Endothelial cell of umbilical vein (primary cell): ENCODE measurements around the gene CROT. TPM values are rescaled to one million over a fixed set of nuclear protein-coding genes. Genes with fewer than 3 reads are reported as not detected.

Experiments used
- BruUV-seq: library from RNA; stranded (reverse); fragments of 400-500 nt; replicated peaks from 2 replicates; lab custom pipeline; 2021; lab: Mats Ljungman, UMichigan
- CTCF ChIA-PET: fragments of 300-600, 350-600 bp; sonication (Branson Sonifier 250); formaldehyde crosslinking; loops from one replicate; lab custom pipeline; 2021; ENCODE audit warnings: antibody characterized with exemption, inconsistent platforms; lab: Charles Lee
- POLR2A ChIA-PET: fragments of 300-600, 350-600 bp; sonication (Branson Sonifier 250); formaldehyde crosslinking; loops from one replicate; lab custom pipeline; 2021; ENCODE audit warnings: antibody characterized with exemption, inconsistent platforms; lab: Charles Lee
- DNase-seq: peaks from one replicate; pipeline ENCODE4 v3.0.0-alpha.2; 2011; ENCODE audit warnings: low read depth, low spot score
- FAIRE-seq: peaks from 2 replicates; lab custom pipeline; 2011; peaks lifted over from hg19 to GRCh38; lab: Jason Lieb, UNC
- H2AFZ ChIP-seq: 2 replicates; pipeline ENCODE4 v1.6.0; 2012; ENCODE audit warnings: low read depth, low read length, control low read depth, inconsistent platforms
- H3K27ac ChIP-seq: 2 replicates; pipeline ENCODE4 v1.5.1; 2011; ENCODE audit warnings: low read depth, mild to moderate bottlenecking, control low read depth, low read length, moderate library complexity; ENCODE audit not compliant: insufficient read depth
- H3K27me3 ChIP-seq, 2 experiments: 2 replicates each; pipeline versions ENCODE4 v1.6.0 to v1.6.1; 2011; ENCODE audit warnings: low read length in 2 of 2, mixed read lengths in 1 of 2; ENCODE audit not compliant: control insufficient read depth in 2 of 2, insufficient read depth in 2 of 2
- H3K36me3 ChIP-seq, 2 experiments: 2 replicates in 1 of 2; 3 replicates in 1 of 2; pipeline ENCODE4 v1.5.1; 2011; ENCODE audit warnings: low read length in 2 of 2, mild to moderate bottlenecking in 1 of 2, moderate library complexity in 1 of 2; ENCODE audit not compliant: control insufficient read depth in 2 of 2, insufficient read depth in 2 of 2; ENCODE audit errors: extremely low read depth in 1 of 2
- H3K4me1 ChIP-seq: 3 replicates; pipeline ENCODE4 v1.5.1; 2011; ENCODE audit warnings: mild to moderate bottlenecking, low read length; ENCODE audit not compliant: control insufficient read depth, insufficient read depth; ENCODE audit errors: extremely low read depth
- H3K4me2 ChIP-seq: 2 replicates; pipeline ENCODE4 v1.6.1; 2011; ENCODE audit warnings: low read length, control low read depth, mixed read lengths; ENCODE audit not compliant: insufficient read depth
- H3K4me3 ChIP-seq, 3 experiments: fragments of 200-600 bp in 1 of 3; sonication (generic), shearing (Covaris generic) in 1 of 3; replicated peaks in 1 of 3; 2 replicates each; pipeline ENCODE4 v1.5.1; 2011 to 2016; ENCODE audit warnings: control low read depth in 3 of 3, low read length in 3 of 3, mild to moderate bottlenecking in 2 of 3, inconsistent platforms in 1 of 3, low read depth in 1 of 3, moderate library complexity in 1 of 3; ENCODE audit not compliant: insufficient read depth in 1 of 3
- H3K79me2 ChIP-seq: 2 replicates; pipeline ENCODE4 v1.6.0; 2012; ENCODE audit warnings: low read length, inconsistent platforms; ENCODE audit not compliant: control insufficient read depth, insufficient read depth
- H3K9ac ChIP-seq: replicated peaks from 2 replicates; pipeline ENCODE3; 2011; ENCODE audit warnings: low read length, control low read depth; ENCODE audit not compliant: insufficient read depth; ENCODE audit errors: extremely low read depth
- H3K9me1 ChIP-seq: replicated peaks from 3 replicates; pipeline ENCODE4 v1.6.0; 2011; ENCODE audit warnings: mild to moderate bottlenecking, low read length; ENCODE audit not compliant: control insufficient read depth, insufficient read depth; ENCODE audit errors: extremely low read depth
- H3K9me3 ChIP-seq: replicated peaks from 2 replicates; pipeline ENCODE4 v1.5.1; 2012; ENCODE audit warnings: low read length, inconsistent platforms; ENCODE audit not compliant: control insufficient read depth, insufficient read depth
- H4K20me1 ChIP-seq: replicated peaks from 2 replicates; pipeline ENCODE3; 2011; ENCODE audit warnings: mild to moderate bottlenecking, low read length; ENCODE audit not compliant: control insufficient read depth, insufficient read depth; ENCODE audit errors: extremely low read depth
- EZH2 ChIP-seq: IDR thresholded peaks from 2 replicates; pipeline ENCODE4 v1.6.1; 2012; ENCODE audit warnings: borderline replicate concordance, low read depth, mild to moderate bottlenecking, moderate library complexity, low read length, inconsistent platforms; ENCODE audit not compliant: severe bottlenecking
- FOS ChIP-seq: IDR thresholded peaks from 2 replicates; pipeline ENCODE4 v1.6.1; 2011; ENCODE audit warnings: mild to moderate bottlenecking, low read length, moderate library complexity, borderline replicate concordance; ENCODE audit not compliant: insufficient read depth
- GATA2 ChIP-seq: IDR thresholded peaks from 2 replicates; pipeline ENCODE4 v1.7.0; 2011; ENCODE audit warnings: low read depth, mild to moderate bottlenecking, moderate library complexity, mixed read lengths, low read length; ENCODE audit not compliant: insufficient read length, insufficient read depth
- JUN ChIP-seq: IDR thresholded peaks from 2 replicates; pipeline ENCODE4 v1.6.1; 2011; ENCODE audit warnings: borderline replicate concordance, low read depth; ENCODE audit not compliant: insufficient read length, insufficient read depth
- MYC ChIP-seq: IDR thresholded peaks from one replicate; pipeline ENCODE4 v1.6.1; 2011; ENCODE audit warnings: mild to moderate bottlenecking, low read depth, low read length
- POLR2A ChIP-seq: IDR thresholded peaks from 2 replicates; pipeline ENCODE4 v1.6.1; 2012; ENCODE audit warnings: low read depth, mild to moderate bottlenecking, control low read depth, low read length
- POLR2AphosphoS5 ChIP-seq: IDR thresholded peaks from 2 replicates; pipeline ENCODE4 v1.6.1; 2012; ENCODE audit warnings: low read depth, mild to moderate bottlenecking, control low read depth, low read length, moderate library complexity; ENCODE audit not compliant: insufficient read depth
- dilution Hi-C: fragments of 300-500 bp; cut with MboI; formaldehyde crosslinking; loops from one replicate; pipeline ENCODE4 v1.15.0; 2019; ENCODE audit warnings: low sequenced_read_pairs; ENCODE audit not compliant: extremely low pct_ligation_motif_present
- intact Hi-C: fragments of 100-400 bp; cut with micrococcal nuclease; formaldehyde crosslinking; loops from one replicate; pipeline ENCODE4 v1.10.0; 2022
- polyA plus RNA-seq, 4 experiments: library from polyadenylated mRNA; depleted of rRNA in 3 of 4; stranded (reverse) in 3 of 4; unstranded in 1 of 4; fragments of >200 nt; gene quantifications; 2 replicates each; pipeline versions ENCODE4 v1.2.1 to v1.2.3, GENCODE V29; 2011 to 2012; ENCODE audit warnings: missing spikeins in 1 of 4
- total RNA-seq: library from RNA; stranded (reverse); gene quantifications from 2 replicates; pipeline ENCODE4 v1.2.3, GENCODE V29; 2021
- TF ChIP-seq, protein P1 (sequence below), 2 donors: IDR thresholded peaks; 1 replicate in 1 of 2; 2 replicates in 1 of 2; pipeline ENCODE4 v1.5.1; 2011; ENCODE audit warnings: low read length in 2 of 2, mild to moderate bottlenecking in 2 of 2, moderate library complexity in 2 of 2, control low read depth in 1 of 2, inconsistent platforms in 1 of 2, low read depth in 1 of 2; ENCODE audit not compliant: insufficient read depth in 1 of 2; ENCODE audit errors: extremely low read depth in 1 of 2
- TF ChIP-seq, protein P2 (sequence below): IDR thresholded peaks from 2 replicates; pipeline ENCODE4 v1.6.1; 2011; ENCODE audit not compliant: insufficient read depth, insufficient read length

Gene CROT
- total and polyA plus RNA-seq, 2 donors (not counting 3 experiments of a cell fraction or from before 2014, with no cell fraction given), result 3.3 to 6.6 TPM

DNA sequence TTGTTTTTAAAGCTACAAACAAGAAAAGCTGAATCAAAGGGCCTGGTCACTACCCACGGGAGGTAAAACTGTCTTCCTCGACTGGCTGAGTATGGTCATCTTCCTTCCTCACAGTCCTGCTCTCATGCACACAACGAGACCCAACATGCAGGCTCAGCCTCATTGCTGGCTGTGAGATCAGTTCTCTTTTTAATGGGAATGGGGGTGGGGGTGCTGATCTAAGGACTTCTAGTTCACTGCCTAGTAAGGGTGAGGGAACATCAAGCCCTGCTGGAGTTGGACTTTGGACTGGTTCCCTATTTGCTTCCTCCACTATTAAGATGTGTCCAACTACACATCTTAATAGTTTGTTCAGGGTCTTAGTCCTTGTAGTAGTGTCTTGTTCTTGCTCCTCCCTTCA lies 81.8 kb downstream of the CROT start:
- dilution Hi-C loops (no loop called here), intact Hi-C loops (no loop called here)
- no peaks in the 10 kb centered on the region for H3K4me1 ChIP-seq
- FAIRE-seq (no peak), DNase-seq (no peak)
- H3K27me3 ChIP-seq, result peaks cover 2% of the 10 kb centered on the region in 2 experiments
- no peak for TF ChIP-seq POLR2AphosphoS5
- TF ChIP-seq, protein P1, sequence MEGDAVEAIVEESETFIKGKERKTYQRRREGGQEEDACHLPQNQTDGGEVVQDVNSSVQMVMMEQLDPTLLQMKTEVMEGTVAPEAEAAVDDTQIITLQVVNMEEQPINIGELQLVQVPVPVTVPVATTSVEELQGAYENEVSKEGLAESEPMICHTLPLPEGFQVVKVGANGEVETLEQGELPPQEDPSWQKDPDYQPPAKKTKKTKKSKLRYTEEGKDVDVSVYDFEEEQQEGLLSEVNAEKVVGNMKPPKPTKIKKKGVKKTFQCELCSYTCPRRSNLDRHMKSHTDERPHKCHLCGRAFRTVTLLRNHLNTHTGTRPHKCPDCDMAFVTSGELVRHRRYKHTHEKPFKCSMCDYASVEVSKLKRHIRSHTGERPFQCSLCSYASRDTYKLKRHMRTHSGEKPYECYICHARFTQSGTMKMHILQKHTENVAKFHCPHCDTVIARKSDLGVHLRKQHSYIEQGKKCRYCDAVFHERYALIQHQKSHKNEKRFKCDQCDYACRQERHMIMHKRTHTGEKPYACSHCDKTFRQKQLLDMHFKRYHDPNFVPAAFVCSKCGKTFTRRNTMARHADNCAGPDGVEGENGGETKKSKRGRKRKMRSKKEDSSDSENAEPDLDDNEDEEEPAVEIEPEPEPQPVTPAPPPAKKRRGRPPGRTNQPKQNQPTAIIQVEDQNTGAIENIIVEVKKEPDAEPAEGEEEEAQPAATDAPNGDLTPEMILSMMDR (IDR thresholded peaks at IDR 0.05; ENCODE audit: extremely low read depth in 1 of 2, insufficient read depth in 1 of 2, low read depth in 1 of 2, low read length in 2 of 2), result no peak
- TF ChIP-seq JUN, result no peak
- TF ChIP-seq FOS, result no peak
- TF ChIP-seq, protein P2, sequence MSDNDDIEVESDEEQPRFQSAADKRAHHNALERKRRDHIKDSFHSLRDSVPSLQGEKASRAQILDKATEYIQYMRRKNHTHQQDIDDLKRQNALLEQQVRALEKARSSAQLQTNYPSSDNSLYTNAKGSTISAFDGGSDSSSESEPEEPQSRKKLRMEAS, result no peak
- TF ChIP-seq POLR2A, result no peak
- no peak for TF ChIP-seq GATA2
- no peak for TF ChIP-seq EZH2
- TF ChIP-seq MYC, result no peak
- no peaks in the 10 kb centered on the region for H3K36me3 ChIP-seq
- H3K4me2 ChIP-seq, result no peak overlapping the region
- no TSS peak for BruUV-seq
- H3K9me1 ChIP-seq, result no peaks in the 10 kb centered on the region
- POLR2A ChIA-PET, result no interaction called here
- no peak overlapping the region for H3K4me3 ChIP-seq
- CTCF ChIA-PET, result interaction anchor here (1.1 to 2.8 kb wide), 2 partner anchors 12 to 14 kb away, joined by 3 to 10 read pairs; no protein-coding TSS in a partner anchor
- no peaks in the 10 kb centered on the region for H3K79me2 ChIP-seq
- no peak overlapping the region for H3K27ac ChIP-seq
- H4K20me1 ChIP-seq, result no peaks in the 10 kb centered on the region
- no peak overlapping the region for H2AFZ ChIP-seq
- H3K9me3 ChIP-seq, result no peaks in the 10 kb centered on the region
- no peak overlapping the region for H3K9ac ChIP-seq
